Type B pancreatic cell (in vitro differentiated cells): Measurements from ENCODE around the gene RNF152. TPM values are rescaled to one million over a fixed set of nuclear protein-coding genes. Genes with fewer than 3 reads are reported as not detected.

Experiments used
- DNase-seq: peaks from one replicate; pipeline ENCODE4 v3.0.0; 2021; ENCODE audit warnings: mixed read lengths; ENCODE audit not compliant: unreplicated experiment; ENCODE audit errors: extremely low spot score
- H3K27ac Mint-ChIP-seq: 2 replicates; pipeline ENCODE4 v1.8.0; 2021; ENCODE audit warnings: mild to moderate bottlenecking, mixed read lengths
- H3K27me3 Mint-ChIP-seq: 2 replicates; pipeline ENCODE4 v1.8.0; 2021; ENCODE audit warnings: mixed read lengths
- H3K36me3 Mint-ChIP-seq: 2 replicates; pipeline ENCODE4 v1.8.0; 2021; ENCODE audit warnings: mixed read lengths
- H3K4me1 Mint-ChIP-seq: one replicate; pipeline ENCODE4 v1.8.0; 2021; ENCODE audit warnings: mixed read lengths; ENCODE audit not compliant: unreplicated experiment
- H3K4me3 Mint-ChIP-seq: 2 replicates; pipeline ENCODE4 v1.8.0; 2021; ENCODE audit warnings: mild to moderate bottlenecking, mixed read lengths
- H3K9me3 Mint-ChIP-seq: 2 replicates; pipeline ENCODE4 v1.8.0; 2021; ENCODE audit warnings: mixed read lengths
- CTCF ChIP-seq: fragments of 200-600 bp; sonication (generic); conservative IDR thresholded peaks from 2 replicates; pipeline ENCODE4 v1.5.0; 2021; ENCODE audit warnings: antibody characterized with exemption, mild to moderate bottlenecking
- total RNA-seq: library from RNA; stranded (reverse); gene quantifications from 2 replicates; pipeline ENCODE4 v1.2.1, GENCODE V29; 2021; ENCODE audit warnings: low replicate concordance

The RNF152 gene
- total RNA-seq, 1 donor from 2014 or later = 23.6 TPM

GRCh38 chr18:61891271-61891670 is 1.5 kb downstream of the RNF152 start:
- peak overlapping the region; percentile 95 for H3K4me3 Mint-ChIP-seq
- peaks cover 4% of the 10 kb centered on the region for H3K27me3 Mint-ChIP-seq
- H3K4me1 Mint-ChIP-seq = peaks cover 23% of the 10 kb centered on the region
- no peak for DNase-seq
- no peaks in the 10 kb centered on the region for H3K9me3 Mint-ChIP-seq
- H3K36me3 Mint-ChIP-seq = peaks cover 41% of the 10 kb centered on the region
- H3K27ac Mint-ChIP-seq = peak overlapping the region; percentile 66
- TF ChIP-seq CTCF = no peak

- TF ChIP-seq CTCF = no peak
- H3K27me3 Mint-ChIP-seq = peaks cover 4% of the 10 kb centered on the region
- DNase-seq = no peak
- peaks cover 41% of the 10 kb centered on the region for H3K36me3 Mint-ChIP-seq
- H3K4me3 Mint-ChIP-seq = no peak overlapping the region
- no peaks in the 10 kb centered on the region for H3K9me3 Mint-ChIP-seq
- no peak overlapping the region for H3K27ac Mint-ChIP-seq
- H3K4me1 Mint-ChIP-seq = peaks cover 23% of the 10 kb centered on the region
These were observed 2.5 kb downstream of the RNF152 start for GRCh38 chr18:61890344-61890743.

- DNase-seq = no peak
- H3K9me3 Mint-ChIP-seq = no peaks in the 10 kb centered on the region
- H3K27me3 Mint-ChIP-seq = no peaks in the 10 kb centered on the region
- H3K4me3 Mint-ChIP-seq = no peak overlapping the region
- H3K27ac Mint-ChIP-seq = peak overlapping the region; percentile 5
- TF ChIP-seq CTCF = no peak
- peaks cover 41% of the 10 kb centered on the region for H3K36me3 Mint-ChIP-seq
- peaks cover 18% of the 10 kb centered on the region for H3K4me1 Mint-ChIP-seq
These were observed 3.3 kb downstream of the RNF152 start for GRCh38 chr18:61889541-61889940.

- Mint-ChIP-seq H3K9me3 (no peaks in the 10 kb centered on the region), H3K4me1 (peaks cover 18% of the 10 kb centered on the region), H3K27ac (no peak overlapping the region), H3K4me3 (no peak overlapping the region), H3K27me3 (no peaks in the 10 kb centered on the region), H3K36me3 (peaks cover 46% of the 10 kb centered on the region)
- no peak for DNase-seq
- TF ChIP-seq CTCF = no peak
These were observed 4.2 kb downstream of the RNF152 start for GRCh38 chr18:61888622-61889021.

- TF ChIP-seq CTCF = no peak
- Mint-ChIP-seq H3K36me3 (peaks cover 46% of the 10 kb centered on the region), H3K27me3 (no peaks in the 10 kb centered on the region), H3K27ac (peak overlapping the region; percentile 71), H3K4me1 (peaks cover 19% of the 10 kb centered on the region), H3K9me3 (no peaks in the 10 kb centered on the region), H3K4me3 (no peak overlapping the region)
- DNase-seq = no peak
These were observed 5.0 kb downstream of the RNF152 start for GRCh38 chr18:61887838-61888237.

GRCh38 chr18:61883547-61883946 is 9.3 kb downstream of the RNF152 start:
- peaks cover 42% of the 10 kb centered on the region for H3K36me3 Mint-ChIP-seq
- no peak overlapping the region for H3K27ac Mint-ChIP-seq
- H3K4me3 Mint-ChIP-seq = no peak overlapping the region
- no peak for DNase-seq
- peaks cover 6% of the 10 kb centered on the region for H3K9me3 Mint-ChIP-seq
- H3K4me1 Mint-ChIP-seq = peaks cover 9% of the 10 kb centered on the region
- TF ChIP-seq CTCF = no peak
- no peaks in the 10 kb centered on the region for H3K27me3 Mint-ChIP-seq
